Keratinocyte (primary cell): ENCODE results near the gene MAB21L4. TPM values are rescaled to one million over a fixed set of nuclear protein-coding genes. Genes with fewer than 3 reads are reported as not detected.

ENCODE experiments used
- DNase-seq: peaks from one replicate; pipeline ENCODE4 v3.0.0-alpha.2; 2011; ENCODE audit warnings: low read depth, missing footprints, low spot score
- FAIRE-seq: peaks from 2 replicates; lab custom pipeline; 2011; peaks lifted over from hg19 to GRCh38; lab: Jason Lieb, UNC
- H2AFZ ChIP-seq: 2 replicates; pipeline ENCODE4 v1.6.0; 2012; ENCODE audit warnings: low read length, control low read depth, inconsistent platforms; ENCODE audit not compliant: control insufficient read depth
- H3K27ac ChIP-seq: 2 replicates; pipeline ENCODE4 v1.5.1; 2011; ENCODE audit warnings: low read length; ENCODE audit not compliant: control insufficient read depth, insufficient read depth
- H3K27me3 ChIP-seq: 3 replicates; pipeline ENCODE4 v1.6.0; 2011; ENCODE audit warnings: low read length; ENCODE audit not compliant: control insufficient read depth, insufficient read depth; ENCODE audit errors: extremely low read depth
- H3K36me3 ChIP-seq, 2 experiments: 2 replicates in 1 of 2; 3 replicates in 1 of 2; pipeline ENCODE4 v1.5.1; 2011; ENCODE audit warnings: low read length in 2 of 2, mild to moderate bottlenecking in 1 of 2; ENCODE audit not compliant: control insufficient read depth in 2 of 2, insufficient read depth in 2 of 2; ENCODE audit errors: extremely low read depth in 1 of 2
- H3K4me1 ChIP-seq: 3 replicates; pipeline ENCODE4 v1.5.1; 2011; ENCODE audit warnings: low read length; ENCODE audit not compliant: control insufficient read depth, insufficient read depth; ENCODE audit errors: extremely low read depth
- H3K4me2 ChIP-seq: 3 replicates; pipeline ENCODE4 v1.6.0; 2011; ENCODE audit warnings: low read depth, low read length; ENCODE audit not compliant: control insufficient read depth, insufficient read depth; ENCODE audit errors: extremely low read depth
- H3K4me3 ChIP-seq, 3 experiments: fragments of 200-600 bp in 1 of 3; sonication (generic) in 1 of 3; 2 replicates in 2 of 3; 3 replicates in 1 of 3; pipeline ENCODE4 v1.5.1; 2011 to 2016; ENCODE audit warnings: low read length in 3 of 3, mild to moderate bottlenecking in 3 of 3, control low read depth in 2 of 3, inconsistent platforms in 1 of 3, low read depth in 1 of 3, mixed read lengths in 1 of 3, mixed run types in 1 of 3, moderate library complexity in 1 of 3; ENCODE audit not compliant: control insufficient read depth in 2 of 3, insufficient read depth in 2 of 3; ENCODE audit errors: extremely low read depth in 1 of 3
- H3K79me2 ChIP-seq: 2 replicates; pipeline ENCODE4 v1.6.0; 2012; ENCODE audit warnings: low read length; ENCODE audit not compliant: control insufficient read depth, insufficient read depth
- H3K9ac ChIP-seq: 3 replicates; pipeline ENCODE4 v1.6.0; 2011; ENCODE audit warnings: low read length; ENCODE audit not compliant: control insufficient read depth, insufficient read depth; ENCODE audit errors: extremely low read depth
- H3K9me1 ChIP-seq: 3 replicates; pipeline ENCODE4 v1.6.0; 2011; ENCODE audit warnings: low read length; ENCODE audit not compliant: control insufficient read depth, insufficient read depth; ENCODE audit errors: extremely low read depth
- H3K9me3 ChIP-seq: 2 replicates; pipeline ENCODE4 v1.5.1; 2012; ENCODE audit warnings: low read depth, low read length; ENCODE audit not compliant: control insufficient read depth
- H4K20me1 ChIP-seq: 3 replicates; pipeline ENCODE4 v1.6.0; 2011; ENCODE audit warnings: low read length; ENCODE audit not compliant: control insufficient read depth, insufficient read depth; ENCODE audit errors: extremely low read depth
- EZH2 ChIP-seq: IDR thresholded peaks from one replicate; pipeline ENCODE4 v1.6.1; 2012; ENCODE audit warnings: inconsistent platforms, mild to moderate bottlenecking, low read length, moderate library complexity
- dilution Hi-C: fragments of 300-500 bp; cut with MboI; formaldehyde crosslinking; loops from one replicate; pipeline ENCODE4 v1.7.0; 2020; ENCODE audit warnings: low sequenced_read_pairs; ENCODE audit not compliant: extremely low pct_ligation_motif_present
- polyA plus RNA-seq, 5 experiments: library from polyadenylated mRNA; depleted of rRNA in 3 of 5; stranded (reverse) in 3 of 5; stranded (forward) in 1 of 5; unstranded in 1 of 5; fragments of >200 nt; gene quantifications; 1 replicate in 1 of 5; 2 replicates in 3 of 5; 3 replicates in 1 of 5; pipeline versions ENCODE4 v1.2.1 to v1.2.3, GENCODE V29; 2011 to 2012; ENCODE audit warnings: missing spikeins in 2 of 5, low read depth in 1 of 5, low replicate concordance in 1 of 5
- TF ChIP-seq, protein P1 (sequence below), 3 experiments: IDR thresholded peaks in 1 of 3; conservative IDR thresholded peaks in 1 of 3; optimal IDR thresholded peaks in 1 of 3; 2 replicates in 2 of 3; 3 replicates in 1 of 3; pipeline versions ENCODE3 to v1.5.1; 2011; ENCODE audit warnings: low read length in 3 of 3, mild to moderate bottlenecking in 3 of 3, moderate library complexity in 2 of 3, control low read depth in 1 of 3, inconsistent platforms in 1 of 3; ENCODE audit not compliant: insufficient read depth in 2 of 3; ENCODE audit errors: extremely low read depth in 1 of 3

The MAB21L4 gene
- polyA plus RNA-seq, 1 donor (not counting 4 experiments of a cell fraction or from before 2014, with no cell fraction given), result 0.37 TPM

DNA sequence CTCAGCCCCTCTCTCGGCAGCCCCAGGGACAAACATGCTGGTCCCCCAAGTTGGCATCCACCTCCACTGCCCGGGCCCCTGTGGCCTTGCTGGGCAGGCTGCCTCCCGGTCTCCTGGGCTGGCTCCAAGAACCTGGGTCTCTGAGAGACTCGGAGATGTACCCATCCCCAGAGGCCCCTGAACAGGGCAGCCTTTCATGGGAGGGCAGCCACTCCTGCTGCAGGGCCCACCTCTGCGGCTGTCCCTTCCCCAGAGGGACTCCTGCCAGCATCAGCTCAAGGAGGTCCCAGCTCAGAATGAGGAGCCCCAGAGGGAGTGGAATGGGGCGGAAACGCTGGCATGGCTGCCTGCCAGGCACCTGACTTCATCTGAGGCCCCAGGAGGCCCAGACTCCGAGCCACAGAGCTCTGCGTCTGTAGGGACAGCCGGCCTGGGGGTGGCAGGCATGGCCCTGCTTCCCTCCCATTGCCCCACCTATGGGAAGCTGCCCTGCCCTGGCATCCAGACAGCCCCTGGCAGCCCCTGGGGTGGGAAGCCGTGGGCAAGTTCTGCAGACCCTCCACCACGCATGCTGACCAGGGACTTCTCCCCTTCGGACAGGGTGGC, 9.3 kb upstream of the MAB21L4 start:
- Histone ChIP-seq H3K9ac (no peak overlapping the region), H3K4me3 (no peak overlapping the region), H3K79me2 (no peaks in the 10 kb centered on the region), H4K20me1 (peaks cover 3% of the 10 kb centered on the region), H3K4me2 (no peak overlapping the region), H2AFZ (no peak overlapping the region), H3K36me3 (no peaks in the 10 kb centered on the region), H3K9me1 (no peaks in the 10 kb centered on the region), H3K27me3 (peaks cover 53% of the 10 kb centered on the region), H3K4me1 (no peaks in the 10 kb centered on the region), H3K9me3 (no peaks in the 10 kb centered on the region), H3K27ac (no peak overlapping the region)
- no peak for TF ChIP-seq EZH2
- dilution Hi-C loops, result no loop called here
- no peak for DNase-seq
- FAIRE-seq, result no peak

DNA sequence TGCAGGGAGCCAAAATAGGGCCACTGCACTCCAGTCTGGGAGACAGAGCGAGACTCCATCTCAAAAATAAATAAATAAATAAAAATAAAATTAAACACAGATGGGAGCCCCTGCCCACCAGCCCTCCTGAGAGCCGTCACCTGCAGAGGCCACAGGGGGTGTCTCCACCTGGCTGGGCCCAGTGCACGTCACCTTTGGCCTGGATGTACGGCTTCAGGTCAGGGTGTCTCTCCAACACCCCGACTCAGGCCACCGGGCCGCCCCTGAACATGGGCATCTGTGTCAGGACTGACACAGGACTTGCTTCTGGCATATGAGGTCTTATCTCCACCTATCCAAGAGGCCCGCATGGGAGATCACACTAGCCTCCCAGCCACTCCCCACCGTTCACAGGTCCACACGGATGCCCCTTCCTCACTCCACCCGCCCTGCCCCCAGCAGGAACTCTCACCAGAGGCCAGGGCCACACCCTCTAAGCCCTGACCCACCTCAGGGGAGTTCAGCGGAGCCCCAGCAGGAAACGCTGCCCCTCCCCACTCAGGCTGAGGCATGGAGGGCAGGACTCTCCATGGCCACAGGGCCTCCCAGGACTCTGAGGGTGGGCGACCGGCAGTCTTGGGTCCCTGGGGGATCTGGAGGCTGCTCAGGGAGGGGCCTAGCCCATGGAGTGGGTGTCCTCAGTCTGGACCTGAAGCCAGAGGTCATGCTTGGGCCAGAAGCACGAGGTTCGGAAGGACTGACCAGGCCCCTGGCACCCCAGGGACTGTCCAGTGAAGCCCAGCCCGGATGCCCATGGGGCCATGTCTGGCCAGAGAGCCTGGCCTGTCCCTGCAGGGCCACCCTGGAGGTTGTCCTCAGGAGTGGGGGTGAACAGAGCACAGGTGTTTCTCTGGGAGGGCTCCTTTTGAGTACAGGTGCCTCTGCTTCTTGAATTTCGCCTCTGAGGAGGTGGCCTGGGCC, 8.5 kb upstream of the MAB21L4 start:
- DNase-seq, result no peak
- no peaks in the 10 kb centered on the region for H3K79me2 ChIP-seq
- no peaks in the 10 kb centered on the region for H3K9me3 ChIP-seq
- no peak overlapping the region for H3K9ac ChIP-seq
- H3K27ac ChIP-seq, result no peak overlapping the region
- H3K27me3 ChIP-seq, result peaks cover 45% of the 10 kb centered on the region
- no peaks in the 10 kb centered on the region for H3K4me1 ChIP-seq
- no peak for FAIRE-seq
- TF ChIP-seq, protein P1, sequence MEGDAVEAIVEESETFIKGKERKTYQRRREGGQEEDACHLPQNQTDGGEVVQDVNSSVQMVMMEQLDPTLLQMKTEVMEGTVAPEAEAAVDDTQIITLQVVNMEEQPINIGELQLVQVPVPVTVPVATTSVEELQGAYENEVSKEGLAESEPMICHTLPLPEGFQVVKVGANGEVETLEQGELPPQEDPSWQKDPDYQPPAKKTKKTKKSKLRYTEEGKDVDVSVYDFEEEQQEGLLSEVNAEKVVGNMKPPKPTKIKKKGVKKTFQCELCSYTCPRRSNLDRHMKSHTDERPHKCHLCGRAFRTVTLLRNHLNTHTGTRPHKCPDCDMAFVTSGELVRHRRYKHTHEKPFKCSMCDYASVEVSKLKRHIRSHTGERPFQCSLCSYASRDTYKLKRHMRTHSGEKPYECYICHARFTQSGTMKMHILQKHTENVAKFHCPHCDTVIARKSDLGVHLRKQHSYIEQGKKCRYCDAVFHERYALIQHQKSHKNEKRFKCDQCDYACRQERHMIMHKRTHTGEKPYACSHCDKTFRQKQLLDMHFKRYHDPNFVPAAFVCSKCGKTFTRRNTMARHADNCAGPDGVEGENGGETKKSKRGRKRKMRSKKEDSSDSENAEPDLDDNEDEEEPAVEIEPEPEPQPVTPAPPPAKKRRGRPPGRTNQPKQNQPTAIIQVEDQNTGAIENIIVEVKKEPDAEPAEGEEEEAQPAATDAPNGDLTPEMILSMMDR (optimal IDR thresholded peaks at IDR 0.05 in 1 of 3, IDR thresholded peaks at IDR 0.05 in 1 of 3, conservative IDR thresholded peaks at IDR 0.05 in 1 of 3; ENCODE audit: extremely low read depth in 1 of 3, insufficient read depth in 2 of 3, low read length in 3 of 3), result no peak
- TF ChIP-seq EZH2, result no peak
- no peak overlapping the region for H2AFZ ChIP-seq
- H3K4me3 ChIP-seq, result no peak overlapping the region
- no peak overlapping the region for H3K4me2 ChIP-seq
- no peaks in the 10 kb centered on the region for H3K9me1 ChIP-seq
- peaks cover 3% of the 10 kb centered on the region for H4K20me1 ChIP-seq
- H3K36me3 ChIP-seq, result no peaks in the 10 kb centered on the region
- dilution Hi-C loops, result no loop called here
